GM21717 (cell line): Measurements from ENCODE around the gene MICU2.
A peak's percentile ranks its signal among the peaks of the same experiment; 100 is the strongest.

Experiments used
- ATAC-seq: cut with Tn5 transposase; IDR thresholded peaks from one replicate; pipeline ENCODE4 v1.9.1; 2021; ENCODE audit warnings: mild to moderate bottlenecking, moderate library complexity; ENCODE audit not compliant: unreplicated experiment

Gene MICU2

GRCh38 chr13:21501686-21502085 is 102.3 kb downstream of the MICU2 start:
- ATAC-seq = no peak

- no peak for ATAC-seq
These were observed 117.6 kb downstream of the MICU2 start for GRCh38 chr13:21486322-21486721.

- ATAC-seq = no peak
These were observed 120.2 kb downstream of the MICU2 start for GRCh38 chr13:21483748-21484147.

GRCh38 chr13:21481359-21481758 is 122.6 kb downstream of the MICU2 start:
- ATAC-seq = no peak

- no peak for ATAC-seq
These were observed 124.8 kb downstream of the MICU2 start for GRCh38 chr13:21478881-21479808.

- peak; percentile 77 for ATAC-seq
These were observed 127.0 kb downstream of the MICU2 start for GRCh38 chr13:21476893-21477472.

GRCh38 chr13:21475115-21475514 is 128.9 kb downstream of the MICU2 start:
- ATAC-seq = no peak

GRCh38 chr13:21470785-21471184 is 133.2 kb downstream of the MICU2 start:
- ATAC-seq = no peak

GRCh38 chr13:21466527-21466926 is 137.4 kb downstream of the MICU2 start:
- ATAC-seq = no peak

- no peak for ATAC-seq
These were observed 138.2 kb downstream of the MICU2 start for GRCh38 chr13:21465710-21466160.

GRCh38 chr13:21463424-21463823 is 140.5 kb downstream of the MICU2 start:
- ATAC-seq = no peak

GRCh38 chr13:21461131-21461530 is 142.8 kb downstream of the MICU2 start:
- ATAC-seq = no peak

GRCh38 chr13:21458813-21459701 is 144.9 kb downstream of the MICU2 start, which contains the start of gene ZDHHC20:
TSS of gene ZDHHC20 (minus strand) at chr13:21459303. CDS start at chr13:21459171, 132 bp downstream.
- ATAC-seq = peak; percentile 80

GRCh38 chr13:21458451-21458812 is 145.5 kb downstream of the MICU2 start:
- ATAC-seq = peak; percentile 41

- no peak for ATAC-seq
These were observed 150.4 kb downstream of the MICU2 start for GRCh38 chr13:21453387-21454081.

GRCh38 chr13:21450936-21451335 is 153.0 kb downstream of the MICU2 start:
- ATAC-seq = no peak

GRCh38 chr13:21446656-21447055 is 157.3 kb downstream of the MICU2 start:
- no peak for ATAC-seq

GRCh38 chr13:21445759-21446158 is 158.2 kb downstream of the MICU2 start:
- no peak for ATAC-seq

GRCh38 chr13:21443171-21443570 is 160.8 kb downstream of the MICU2 start:
- no peak for ATAC-seq
